Head of caudate nucleus (tissue), 42 donors: ENCODE results near the gene AGAP1.
"Not testable (repeated sequence)": the region's sequence is repeated elsewhere in the genome, so short reads cannot be mapped to it uniquely, and the experiment has no call there.

ENCODE experiments used
- DNase-seq, 42 donors: peaks; one replicate each; pipeline versions ENCODE4 v3.0.0 to v3.0.0-alpha.2; 2020 to 2021; ENCODE audit warnings: mixed read lengths in 7 of 42
- intact Hi-C: fragments of 100-400 bp; cut with DNase I; formaldehyde crosslinking; loops from one replicate; pipeline ENCODE4 v1.15.0; 2022

AGAP1 gene

GRCh38 chr2:235926229-235926628 lies 432.4 kb downstream of the AGAP1 start:
- intact Hi-C loops = no loop called here
- DNase-seq = peak in 2 of 42 donors; percentile 16 to 39

DNA sequence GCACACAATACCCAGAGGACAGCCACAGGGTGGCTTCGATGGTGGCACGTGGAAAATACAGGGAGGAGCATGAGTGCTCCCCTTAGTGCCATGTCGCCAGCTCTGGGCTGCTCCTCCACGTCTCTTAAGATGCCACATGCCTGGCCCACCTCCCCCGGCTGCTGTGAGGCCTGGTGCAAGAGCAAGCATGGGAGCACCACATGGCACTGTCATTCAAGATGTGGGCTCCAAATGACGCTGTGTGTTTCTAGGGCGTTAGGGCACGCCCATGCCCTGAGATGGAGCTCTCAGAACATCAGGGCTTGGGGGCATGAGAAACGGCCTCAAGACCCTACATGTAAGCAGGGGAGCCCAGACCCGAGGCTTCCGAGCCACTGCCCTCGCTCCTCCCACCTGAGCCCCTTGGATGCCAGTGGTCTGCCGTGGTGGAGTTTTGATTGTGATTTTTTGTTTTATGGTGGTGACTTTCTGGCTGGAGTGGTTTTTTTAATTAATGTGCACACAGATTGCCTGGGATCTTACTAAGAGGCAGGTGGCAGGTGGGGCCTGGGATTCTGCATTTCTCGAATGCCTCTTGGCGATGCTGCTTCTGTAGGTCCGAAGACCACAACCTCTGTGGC lies 435.0 kb downstream of the AGAP1 start:
- DNase-seq = peak in 2 of 42 donors; percentile 6 to 48
- intact Hi-C loops = no loop called here

DNA sequence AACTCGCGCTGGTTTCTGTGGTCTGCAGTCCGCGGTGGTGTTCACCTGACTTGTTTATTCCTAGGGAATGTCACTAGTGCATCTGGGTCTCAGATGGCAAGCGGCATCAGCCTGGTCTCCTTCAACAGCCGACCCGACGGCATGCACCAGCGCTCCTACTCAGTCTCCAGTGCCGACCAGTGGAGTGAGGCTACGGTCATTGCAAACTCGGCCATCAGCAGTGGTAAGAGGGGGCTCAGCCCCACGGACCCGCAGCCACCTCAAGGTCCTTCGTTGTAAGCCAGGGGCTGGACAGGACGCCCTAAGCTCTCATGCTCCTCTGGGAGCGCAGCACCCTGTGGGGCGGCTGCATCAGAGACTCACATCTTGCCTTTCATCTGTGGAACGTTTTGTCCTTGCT lies 436.9 kb downstream of the AGAP1 start:
- DNase-seq = peak in 1 of 42 donors; percentile 10
- intact Hi-C loops = no loop called here

DNA sequence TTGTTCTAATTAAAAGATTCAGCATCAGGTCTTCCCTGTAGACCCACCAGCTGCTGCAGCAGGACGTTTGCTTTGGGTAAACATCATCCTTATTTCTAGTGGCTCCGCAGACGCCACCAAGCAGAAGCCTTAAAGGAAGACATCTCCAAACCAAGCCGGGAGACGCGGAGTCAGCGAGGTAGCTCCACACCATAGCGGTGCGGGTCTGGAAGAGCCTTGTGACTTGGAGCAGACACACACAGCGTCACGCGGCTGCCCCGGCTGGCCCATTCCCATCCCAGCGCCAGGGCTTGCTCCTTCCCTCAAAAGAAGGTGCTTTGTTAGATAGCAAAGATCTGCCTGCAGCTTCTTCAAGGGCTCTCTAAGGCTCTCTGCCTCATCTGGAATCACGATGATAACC lies 437.8 kb downstream of the AGAP1 start:
- peak in 4 of 42 donors; percentile 22 to 70 (median 30) for DNase-seq
- intact Hi-C loops = no loop called here

- intact Hi-C loops = no loop called here
These were observed 440.4 kb downstream of the AGAP1 start for GRCh38 chr2:235934059-235934773.

GRCh38 chr2:235934774-235935484 lies 441.1 kb downstream of the AGAP1 start:
- intact Hi-C loops = no loop called here
- peak in 3 of 42 donors; percentile 14 to 28 (median 15) for DNase-seq

More at GRCh38 chr2:235934059-235934773, 440.4 kb downstream of the AGAP1 start:
- peak in 3 of 42 donors; percentile 10 to 39 (median 25) for DNase-seq

DNA sequence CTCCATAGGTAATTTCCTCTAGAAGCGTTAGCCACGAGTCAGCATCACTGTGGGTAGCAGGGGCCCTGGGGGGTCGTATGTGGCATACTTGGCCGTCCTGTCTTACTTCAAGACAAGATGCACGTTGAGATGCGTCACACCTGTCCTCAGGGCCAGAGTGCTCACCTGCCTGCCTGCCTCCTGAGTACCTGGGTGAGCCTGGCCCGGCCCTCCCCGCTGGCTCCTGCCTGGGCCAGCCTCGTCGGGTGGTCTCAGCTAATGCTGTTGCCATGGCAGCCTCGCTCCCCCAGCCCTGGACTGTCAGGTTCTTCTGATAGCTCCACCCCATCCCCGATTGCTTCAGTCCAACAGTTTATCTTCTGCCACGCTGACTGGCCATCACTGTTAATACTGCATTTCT lies 441.9 kb downstream of the AGAP1 start:
- peak in 3 of 42 donors; percentile 8 to 31 (median 16) for DNase-seq
- intact Hi-C loops = no loop called here

- DNase-seq = peak in 4 of 42 donors; percentile 1 to 26 (median 10)
- intact Hi-C loops = no loop called here
These were observed 442.6 kb downstream of the AGAP1 start for GRCh38 chr2:235936493-235936892.

DNA sequence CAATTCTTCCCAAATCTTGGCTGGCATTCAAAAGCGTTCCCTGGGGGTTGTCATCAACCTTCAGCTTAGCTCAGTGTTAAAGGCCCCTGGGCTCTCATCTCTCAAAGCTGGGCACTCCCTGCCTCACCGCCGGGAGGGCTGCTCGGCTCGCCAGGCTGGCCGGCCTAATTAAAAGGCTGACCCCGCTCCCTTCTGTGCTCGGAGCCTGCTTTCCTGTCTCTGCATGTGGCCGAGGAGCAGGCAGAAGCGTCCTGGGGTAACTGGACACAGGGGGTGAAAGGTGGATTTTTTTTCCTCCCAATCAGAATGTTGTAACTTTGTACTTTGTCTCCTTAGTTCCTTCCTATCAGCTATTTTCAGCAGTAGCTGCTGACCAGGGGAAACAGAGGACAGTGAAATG lies 443.2 kb downstream of the AGAP1 start:
- DNase-seq = peak in 4 of 42 donors; percentile 2 to 29 (median 13)
- intact Hi-C loops = no loop called here

DNA sequence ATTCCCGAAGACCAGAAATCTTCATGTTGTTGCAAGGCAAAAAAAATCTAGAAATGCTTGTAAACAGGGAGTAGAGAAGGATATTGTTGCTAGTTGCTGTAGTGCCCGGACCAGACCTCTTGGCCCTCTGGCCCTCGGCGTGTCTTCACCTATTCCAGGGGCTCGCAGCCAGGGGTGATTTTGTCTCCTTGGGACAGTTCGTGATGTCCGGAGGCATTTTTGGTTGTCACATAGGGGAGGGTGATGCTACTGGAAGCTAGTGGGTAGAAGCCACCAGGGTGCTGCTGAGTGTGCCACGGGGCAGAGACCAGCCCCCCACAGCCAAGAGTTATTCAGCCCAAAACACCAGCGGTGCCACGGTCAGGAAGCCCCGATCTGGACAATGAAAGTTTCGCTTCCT lies 443.7 kb downstream of the AGAP1 start:
- peak in 3 of 42 donors; percentile 0 to 19 (median 1) for DNase-seq
- intact Hi-C loops = no loop called here

GRCh38 chr2:235937936-235938335 lies 444.1 kb downstream of the AGAP1 start:
- DNase-seq = peak in 3 of 42 donors; percentile 1 to 33 (median 20)
- intact Hi-C loops = no loop called here

DNA sequence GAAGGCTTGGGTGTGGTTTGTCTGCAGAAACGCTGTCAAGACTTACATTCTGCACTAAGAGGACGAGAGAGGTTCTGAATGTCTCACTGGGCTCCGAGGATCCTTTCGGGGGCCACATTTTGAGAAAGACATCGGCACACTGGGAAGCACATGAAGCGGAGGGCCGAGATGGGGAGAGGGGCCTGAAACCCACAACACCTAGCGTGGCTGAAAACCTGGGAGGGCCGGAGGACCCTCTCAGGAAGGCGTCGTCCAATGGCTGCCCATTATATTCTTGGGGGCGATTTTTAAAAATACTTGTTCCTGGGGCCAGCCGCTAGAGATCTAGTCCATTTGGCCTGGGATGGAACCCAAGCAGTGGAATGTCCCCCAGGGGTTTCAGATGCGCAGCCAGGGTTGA lies 444.8 kb downstream of the AGAP1 start:
- DNase-seq = peak in 2 of 42 donors; percentile 13 to 35
- intact Hi-C loops = no loop called here

GRCh38 chr2:235939471-235939870 lies 445.6 kb downstream of the AGAP1 start:
- intact Hi-C loops = no loop called here

DNA sequence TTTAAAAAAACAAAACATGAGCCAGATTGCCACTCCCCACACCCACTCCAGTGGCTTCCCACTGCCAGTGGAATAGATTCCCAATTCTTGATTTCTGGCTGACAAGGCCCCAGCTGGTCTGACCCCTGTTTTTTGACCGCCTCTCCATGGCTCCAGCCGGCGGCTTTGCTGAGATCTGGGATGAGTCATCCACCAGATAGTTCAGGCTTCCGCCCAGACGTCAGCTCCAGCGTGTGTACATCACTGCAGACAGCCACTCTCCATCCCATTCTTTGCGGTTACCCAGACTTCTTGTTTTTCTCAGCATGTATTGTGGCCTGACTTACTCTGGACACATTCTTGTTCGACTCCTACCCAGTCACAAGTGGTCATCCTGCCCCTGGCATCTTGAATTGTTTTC lies 446.5 kb downstream of the AGAP1 start:
- DNase-seq = peak in 33 of 42 donors; percentile 13 to 83 (median 45)
- intact Hi-C loops = no loop called here

More at GRCh38 chr2:235939471-235939870, 445.6 kb downstream of the AGAP1 start:
- DNase-seq = peak in 1 of 42 donors; percentile 14

- intact Hi-C loops = no loop called here
- no peak for DNase-seq
These were observed 450.7 kb downstream of the AGAP1 start for GRCh38 chr2:235944591-235944990.

- DNase-seq = peak in 1 of 42 donors; percentile 16
- intact Hi-C loops = no loop called here
These were observed 451.8 kb downstream of the AGAP1 start for GRCh38 chr2:235945608-235946140.

DNA sequence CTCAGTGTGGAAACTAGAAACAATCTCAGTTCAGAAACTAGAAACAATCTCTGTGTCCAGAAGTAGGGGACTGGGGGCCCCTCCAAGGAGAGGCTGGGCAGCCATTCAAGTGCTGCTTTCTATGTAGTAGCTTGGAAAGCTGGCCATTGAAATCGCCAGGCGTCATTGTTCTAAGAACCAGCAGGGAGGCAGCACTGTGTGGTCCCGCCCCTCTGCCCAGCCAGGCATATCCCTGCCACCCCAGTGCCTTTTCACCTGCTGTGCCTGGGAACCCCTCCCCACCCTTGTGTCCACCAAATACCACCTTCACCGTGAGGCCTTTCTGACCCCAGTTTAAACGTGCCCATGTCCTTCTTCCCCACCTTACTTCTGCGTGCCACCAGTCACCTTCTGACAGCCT lies 452.7 kb downstream of the AGAP1 start:
- intact Hi-C loops = no loop called here
- peak in 4 of 42 donors; percentile 18 to 52 (median 25) for DNase-seq

DNA sequence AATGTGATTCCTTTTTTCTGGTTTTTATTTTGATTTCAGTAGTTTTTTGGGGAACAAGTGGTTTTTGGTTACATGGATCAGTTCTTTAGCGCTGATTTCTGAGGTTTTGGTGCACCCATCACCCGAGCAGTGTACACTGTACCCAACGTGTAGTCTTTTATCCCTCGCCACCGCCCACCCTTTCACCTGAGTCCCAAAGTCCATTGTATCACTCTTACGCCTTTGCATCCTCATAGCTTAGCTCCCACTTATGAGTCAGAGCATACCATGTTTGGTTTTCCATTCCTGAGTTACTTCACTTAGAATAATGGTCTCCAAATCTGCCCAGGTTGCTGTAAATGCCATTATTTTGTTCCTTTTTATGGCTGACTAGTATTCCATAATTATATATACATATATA lies 453.2 kb downstream of the AGAP1 start:
- intact Hi-C loops, DNase-seq: not testable (repeated sequence)
